ENCODE data around the gene LRRFIP2. TPM values are rescaled to one million over a fixed set of nuclear protein-coding genes. Genes with fewer than 3 reads are reported as not detected.
A peak's percentile ranks its signal among the peaks of the same experiment; 100 is the strongest.

Gene LRRFIP2
- total RNA-seq, 2 donors from 2014 or later: 82.3 to 142 TPM

DNA sequence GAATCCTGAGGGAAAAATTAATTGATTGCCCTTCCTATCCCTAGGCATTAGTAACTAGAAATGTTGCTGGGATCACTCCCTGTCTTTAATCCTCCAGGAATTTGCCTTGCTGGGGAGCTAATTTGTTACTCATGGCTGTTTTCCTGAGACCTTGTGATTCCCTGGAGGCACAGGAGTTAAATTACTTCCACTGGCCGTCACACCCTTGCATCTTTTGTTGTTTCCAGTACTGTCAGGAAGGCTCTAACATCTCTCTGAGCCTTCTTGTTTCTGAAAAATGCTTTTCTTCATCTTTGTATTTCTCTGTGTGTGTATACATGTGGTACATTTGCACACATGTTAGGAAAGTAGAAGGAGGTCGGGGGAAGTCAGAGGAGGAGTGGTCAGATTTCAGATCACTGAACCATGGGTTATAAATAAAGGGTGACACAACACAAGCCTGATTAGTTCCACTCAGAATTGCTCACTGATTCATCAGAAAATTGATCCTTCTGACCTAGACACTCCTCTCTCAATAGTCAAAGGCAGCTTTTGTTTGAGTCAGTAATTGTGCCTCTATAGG lies 23.5 kb upstream of the LRRFIP2 start:
- peaks cover 0 to 23% of the 10 kb centered on the region in 2 donors for H3K4me1 ChIP-seq
- no peak overlapping the region for H3K4me3 ChIP-seq
- TF ChIP-seq, protein P1, sequence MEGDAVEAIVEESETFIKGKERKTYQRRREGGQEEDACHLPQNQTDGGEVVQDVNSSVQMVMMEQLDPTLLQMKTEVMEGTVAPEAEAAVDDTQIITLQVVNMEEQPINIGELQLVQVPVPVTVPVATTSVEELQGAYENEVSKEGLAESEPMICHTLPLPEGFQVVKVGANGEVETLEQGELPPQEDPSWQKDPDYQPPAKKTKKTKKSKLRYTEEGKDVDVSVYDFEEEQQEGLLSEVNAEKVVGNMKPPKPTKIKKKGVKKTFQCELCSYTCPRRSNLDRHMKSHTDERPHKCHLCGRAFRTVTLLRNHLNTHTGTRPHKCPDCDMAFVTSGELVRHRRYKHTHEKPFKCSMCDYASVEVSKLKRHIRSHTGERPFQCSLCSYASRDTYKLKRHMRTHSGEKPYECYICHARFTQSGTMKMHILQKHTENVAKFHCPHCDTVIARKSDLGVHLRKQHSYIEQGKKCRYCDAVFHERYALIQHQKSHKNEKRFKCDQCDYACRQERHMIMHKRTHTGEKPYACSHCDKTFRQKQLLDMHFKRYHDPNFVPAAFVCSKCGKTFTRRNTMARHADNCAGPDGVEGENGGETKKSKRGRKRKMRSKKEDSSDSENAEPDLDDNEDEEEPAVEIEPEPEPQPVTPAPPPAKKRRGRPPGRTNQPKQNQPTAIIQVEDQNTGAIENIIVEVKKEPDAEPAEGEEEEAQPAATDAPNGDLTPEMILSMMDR (IDR thresholded peaks at IDR 0.05): no peak
- H3K9me3 ChIP-seq: no peaks in the 10 kb centered on the region
- H3K27me3 ChIP-seq: no peaks in the 10 kb centered on the region
- no peaks in the 10 kb centered on the region for H3K36me3 ChIP-seq
- H3K27ac ChIP-seq: peak overlapping the region in 1 of 2 donors; percentile 34
- DNase-seq (ENCODE audit: low spot score): no peak

DNA sequence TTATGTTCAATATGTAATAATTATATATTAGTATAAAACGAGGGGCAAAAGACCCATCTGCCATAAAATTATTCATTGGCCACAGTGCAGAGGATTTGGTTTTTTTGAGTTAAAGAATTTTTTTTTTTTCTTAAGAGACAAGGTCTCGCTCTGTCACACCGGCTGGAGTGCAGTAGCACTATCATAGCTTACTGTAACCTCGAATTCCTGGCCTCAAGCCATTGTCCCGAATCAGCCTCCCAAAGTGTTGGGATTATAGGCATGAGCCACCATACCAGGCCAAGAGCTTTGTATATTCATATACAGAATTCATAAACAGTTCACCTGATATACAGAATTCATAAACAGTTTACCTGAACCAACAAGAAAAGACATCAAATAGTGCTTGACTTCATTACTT lies 20.2 kb upstream of the LRRFIP2 start:
- peak; percentile 23 for DNase-seq (ENCODE audit: low spot score)
- Histone ChIP-seq H3K27me3 (no peaks in the 10 kb centered on the region), H3K36me3 (no peaks in the 10 kb centered on the region), H3K4me3 (no peak overlapping the region), H3K4me1 (peaks cover 0 to 15% of the 10 kb centered on the region in 2 donors), H3K9me3 (no peaks in the 10 kb centered on the region), H3K27ac (no peak overlapping the region)
- TF ChIP-seq, protein P1 (IDR thresholded peaks at IDR 0.05): no peak

DNA sequence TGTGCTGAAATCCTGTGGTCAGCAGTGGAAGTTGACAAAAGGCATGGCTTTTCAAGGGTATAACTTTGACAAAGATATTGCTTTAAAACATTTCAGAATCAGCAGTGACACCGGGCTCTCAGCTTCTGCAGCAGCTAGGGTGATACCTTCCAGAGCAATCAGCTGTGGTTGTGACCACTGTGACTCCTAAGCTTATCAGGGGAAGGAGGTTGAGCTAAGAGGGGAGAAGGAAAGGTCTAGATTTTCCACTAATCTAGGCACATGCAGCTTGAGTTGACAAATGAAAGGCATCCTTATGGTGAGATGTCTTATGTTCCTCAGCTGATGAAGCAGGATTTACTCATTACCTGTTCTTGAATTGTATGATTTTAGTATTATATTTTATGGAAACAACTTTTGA lies 16.3 kb upstream of the LRRFIP2 start:
- Histone ChIP-seq H3K27me3 (no peaks in the 10 kb centered on the region), H3K4me1 (no peaks in the 10 kb centered on the region), H3K36me3 (no peaks in the 10 kb centered on the region), H3K27ac (no peak overlapping the region), H3K4me3 (no peak overlapping the region), H3K9me3 (no peaks in the 10 kb centered on the region)
- TF ChIP-seq, protein P1 (IDR thresholded peaks at IDR 0.05): no peak
- no peak for DNase-seq (ENCODE audit: low spot score)

DNA sequence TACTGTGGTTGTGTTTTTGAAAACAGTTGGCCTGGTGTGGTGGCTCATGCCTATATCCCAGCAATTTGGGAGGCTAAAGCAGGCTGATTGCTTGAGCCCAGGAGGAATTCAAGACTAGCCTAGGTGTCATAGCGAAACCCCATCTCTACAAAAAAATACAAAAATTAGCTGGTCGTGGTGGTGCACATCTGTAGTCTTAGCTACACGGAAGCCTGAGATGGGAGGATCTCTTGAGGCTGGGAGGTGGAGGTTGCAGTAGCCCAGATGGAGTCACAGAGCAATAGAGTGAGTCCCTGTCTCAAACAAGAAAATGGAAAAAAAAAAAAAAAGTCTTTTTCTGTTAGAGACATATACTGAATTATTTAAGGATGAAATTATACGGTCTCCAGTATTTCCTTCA lies 14.7 kb upstream of the LRRFIP2 start:
- TF ChIP-seq, protein P1 (IDR thresholded peaks at IDR 0.05): no peak

DNA sequence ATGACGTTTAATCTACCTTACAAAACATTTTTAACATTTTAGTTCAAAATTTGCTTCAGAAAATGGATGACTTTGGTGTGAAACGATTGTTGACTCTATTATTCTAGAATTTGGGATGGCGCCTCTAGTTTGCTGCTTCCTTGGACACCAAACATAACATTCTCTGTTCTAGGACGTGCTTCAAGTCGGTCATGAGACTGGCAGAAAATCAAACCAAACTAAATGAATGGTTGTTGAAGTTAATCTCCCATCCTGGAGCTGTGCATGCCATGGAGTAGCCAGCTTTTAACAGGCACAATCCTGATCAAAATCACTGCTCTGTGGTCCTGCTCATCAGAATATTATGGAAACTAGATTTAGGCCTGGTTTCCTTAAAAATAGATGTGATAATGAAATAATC lies 9.6 kb upstream of the LRRFIP2 start:
- no peak for DNase-seq (ENCODE audit: low spot score)
- no peaks in the 10 kb centered on the region for H3K36me3 ChIP-seq
- H3K27ac ChIP-seq: peak overlapping the region; percentile 66 to 73
- TF ChIP-seq, protein P1 (IDR thresholded peaks at IDR 0.05): no peak
- H3K4me3 ChIP-seq: no peak overlapping the region
- H3K4me1 ChIP-seq: peaks cover 0 to 27% of the 10 kb centered on the region in 2 donors
- H3K27me3 ChIP-seq: no peaks in the 10 kb centered on the region
- H3K9me3 ChIP-seq: no peaks in the 10 kb centered on the region

More for the DNA sequence above, 14.7 kb upstream of the LRRFIP2 start:
- Histone ChIP-seq H3K4me3 (no peak overlapping the region), H3K36me3 (no peaks in the 10 kb centered on the region), H3K9me3 (no peaks in the 10 kb centered on the region), H3K4me1 (peaks cover 0 to 3% of the 10 kb centered on the region in 2 donors), H3K27me3 (no peaks in the 10 kb centered on the region), H3K27ac (no peak overlapping the region)
- peak; percentile 1 for DNase-seq (ENCODE audit: low spot score)

DNA sequence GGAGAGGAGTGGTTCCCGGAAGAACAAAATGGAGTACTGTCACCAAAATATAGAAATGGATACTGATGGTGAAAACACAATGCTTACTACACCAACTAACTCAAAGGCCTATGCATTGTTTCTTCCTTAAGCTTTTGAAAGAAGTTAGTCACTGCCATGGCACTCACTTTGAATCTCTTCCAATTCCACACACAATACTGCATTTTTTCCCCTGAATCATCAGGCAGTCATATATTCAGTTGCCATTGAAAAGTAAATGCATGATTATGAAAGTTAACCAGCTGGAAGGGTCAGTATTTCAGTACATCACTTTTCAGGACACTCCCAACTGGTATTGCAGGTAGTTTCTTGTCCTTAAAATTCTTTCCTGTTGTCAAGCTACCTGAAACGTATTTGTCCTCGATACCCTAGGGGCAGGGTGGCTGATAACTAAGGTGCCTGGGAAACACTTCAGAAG lies 9.0 kb upstream of the LRRFIP2 start:
- TF ChIP-seq, protein P1 (IDR thresholded peaks at IDR 0.05): no peak
- Histone ChIP-seq H3K4me3 (no peak overlapping the region), H3K4me1 (peaks cover 0 to 33% of the 10 kb centered on the region in 2 donors)

More for the DNA sequence above, 9.0 kb upstream of the LRRFIP2 start:
- Histone ChIP-seq H3K27me3 (no peaks in the 10 kb centered on the region), H3K9me3 (no peaks in the 10 kb centered on the region), H3K27ac (peak overlapping the region; percentile 66 to 73), H3K36me3 (no peaks in the 10 kb centered on the region)
- DNase-seq (ENCODE audit: low spot score): peak; percentile 16

All from right atrium auricular region (tissue), 2 donors.